Loucy (cell line): ENCODE results near the gene ALDH4A1.

Experiments
- EZH2phosphoT487 ChIP-seq: fragments of 200-600 bp; IDR thresholded peaks from 2 replicates; pipeline ENCODE4 v1.6.1; 2018; ENCODE audit warnings: antibody characterized with exemption, mild to moderate bottlenecking, moderate library complexity, borderline replicate concordance
- TF ChIP-seq, protein P1 (sequence below): fragments of 200-600 bp; sonication (generic); conservative IDR thresholded peaks from 2 replicates; pipeline ENCODE4 v1.5.1; 2014; ENCODE audit warnings: mild to moderate bottlenecking, antibody characterized with exemption, low read length

DNA sequence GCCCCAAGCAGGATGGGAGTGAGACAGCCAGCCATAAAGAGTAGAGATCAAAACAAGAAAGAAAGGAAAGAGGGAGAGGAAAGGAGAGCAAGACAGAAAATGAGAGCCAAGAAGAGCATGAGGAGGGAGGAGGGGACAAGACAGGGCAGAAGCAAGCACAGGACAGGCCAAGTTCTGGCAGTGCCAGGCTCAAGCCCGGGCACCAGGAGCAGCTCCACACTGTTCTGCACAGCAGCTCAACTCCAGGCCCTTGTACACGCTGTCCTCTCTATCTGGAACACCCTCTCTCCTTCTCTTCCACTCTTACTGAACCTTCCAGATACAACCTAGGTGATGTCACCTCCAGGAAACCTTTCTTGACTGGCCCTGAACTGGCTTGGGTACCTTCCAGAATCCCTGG lies 42.5 kb upstream of the ALDH4A1 start:
- no peak for TF ChIP-seq EZH2phosphoT487
- TF ChIP-seq, protein P1, sequence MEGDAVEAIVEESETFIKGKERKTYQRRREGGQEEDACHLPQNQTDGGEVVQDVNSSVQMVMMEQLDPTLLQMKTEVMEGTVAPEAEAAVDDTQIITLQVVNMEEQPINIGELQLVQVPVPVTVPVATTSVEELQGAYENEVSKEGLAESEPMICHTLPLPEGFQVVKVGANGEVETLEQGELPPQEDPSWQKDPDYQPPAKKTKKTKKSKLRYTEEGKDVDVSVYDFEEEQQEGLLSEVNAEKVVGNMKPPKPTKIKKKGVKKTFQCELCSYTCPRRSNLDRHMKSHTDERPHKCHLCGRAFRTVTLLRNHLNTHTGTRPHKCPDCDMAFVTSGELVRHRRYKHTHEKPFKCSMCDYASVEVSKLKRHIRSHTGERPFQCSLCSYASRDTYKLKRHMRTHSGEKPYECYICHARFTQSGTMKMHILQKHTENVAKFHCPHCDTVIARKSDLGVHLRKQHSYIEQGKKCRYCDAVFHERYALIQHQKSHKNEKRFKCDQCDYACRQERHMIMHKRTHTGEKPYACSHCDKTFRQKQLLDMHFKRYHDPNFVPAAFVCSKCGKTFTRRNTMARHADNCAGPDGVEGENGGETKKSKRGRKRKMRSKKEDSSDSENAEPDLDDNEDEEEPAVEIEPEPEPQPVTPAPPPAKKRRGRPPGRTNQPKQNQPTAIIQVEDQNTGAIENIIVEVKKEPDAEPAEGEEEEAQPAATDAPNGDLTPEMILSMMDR: no peak
